ENCODE measurements around the gene SLC16A4.

- TF ChIP-seq GATA3 (IDR thresholded peaks at IDR 0.05; ENCODE audit: low read depth, low read length) (no peak), GATA2 (IDR thresholded peaks at IDR 0.05; ENCODE audit: low read depth, low read length) (no peak)
Observed at GRCh38 chr1:110426854-110427253, 36.0 kb upstream of the SLC16A4 start.

Measured in SH-SY5Y (cell line).